ENCODE measurements around the gene STAB2. TPM values are rescaled to one million over a fixed set of nuclear protein-coding genes. Genes with fewer than 3 reads are reported as not detected.

Gene STAB2
- total RNA-seq, 1 experiment from 2014 or later = not detected

GRCh38 chr12:103635419-103635818, 48.3 kb downstream of the STAB2 start:
- Histone ChIP-seq H3K4me1 (ENCODE audit: control insufficient read depth in 1 of 2, insufficient read depth in 2 of 2, low read length in 2 of 2) (peaks cover 0 to 4% of the 10 kb centered on the region in 2 experiments; a peak in 1 of 4 replicates), H2AFZ (ENCODE audit: low read depth, low read length, poor library complexity, severe bottlenecking) (no peak overlapping the region), H3K9me3 (ENCODE audit: control insufficient read depth in 1 of 2, insufficient read depth in 1 of 2, low read depth in 1 of 2, low read length in 2 of 2) (no peaks in the 10 kb centered on the region), H3K27ac (ENCODE audit: low read depth, low read length) (no peak overlapping the region), H4K20me1 (ENCODE audit: insufficient read depth) (no peaks in the 10 kb centered on the region), H3K4me2 (ENCODE audit: low read length) (no peak overlapping the region), H3K4me3 (replicated peaks in 1 of 2; ENCODE audit: low read depth in 1 of 2, low read length in 2 of 2) (no peak overlapping the region), H3K9me2 (ENCODE audit: insufficient read depth) (no peaks in the 10 kb centered on the region), H3K36me3 (ENCODE audit: control insufficient read depth in 1 of 2, insufficient read depth in 2 of 2, low read length in 2 of 2) (no peaks in the 10 kb centered on the region), H3K27me3 (ENCODE audit: insufficient read depth, low read length) (no peaks in the 10 kb centered on the region), H3K79me2 (ENCODE audit: insufficient read depth, low read length) (no peaks in the 10 kb centered on the region), H3K9ac (ENCODE audit: low read length) (no peak overlapping the region)
- no peak for DNase-seq (ENCODE audit: low read depth, low spot score)
- no peak for ATAC-seq
- BruUV-seq (replicated peaks) = no TSS peak
- intact Hi-C loops (cut with micrococcal nuclease) = loop anchor here (5.0 kb wide), 1 partner anchor 62 kb away; no protein-coding TSS in a partner anchor
- TF ChIP-seq, protein P1, sequence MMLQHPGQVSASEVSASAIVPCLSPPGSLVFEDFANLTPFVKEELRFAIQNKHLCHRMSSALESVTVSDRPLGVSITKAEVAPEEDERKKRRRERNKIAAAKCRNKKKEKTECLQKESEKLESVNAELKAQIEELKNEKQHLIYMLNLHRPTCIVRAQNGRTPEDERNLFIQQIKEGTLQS (IDR thresholded peaks at IDR 0.05) = no peak
- TF ChIP-seq MAX (IDR thresholded peaks at IDR 0.05) (no peak), FOSL1 (IDR thresholded peaks at IDR 0.05; ENCODE audit: low read depth) (no peak), CEBPB (IDR thresholded peaks at IDR 0.05; ENCODE audit: low read depth) (no peak), ZBTB33 (IDR thresholded peaks at IDR 0.05; ENCODE audit: extremely low read depth, insufficient replicate concordance, low read length) (no peak), JUND (IDR thresholded peaks at IDR 0.05) (no peak), YY1 (IDR thresholded peaks at IDR 0.05; ENCODE audit: extremely low read depth, insufficient replicate concordance, low read depth, low read length) (no peak), RAD21 (IDR thresholded peaks at IDR 0.05; ENCODE audit: low read depth) (no peak), POLR2AphosphoS5 (IDR thresholded peaks at IDR 0.05; ENCODE audit: low read depth, low read length) (no peak), ELF1 (IDR thresholded peaks at IDR 0.05; ENCODE audit: borderline replicate concordance, low read depth) (no peak), ZNF274 (IDR thresholded peaks at IDR 0.05; ENCODE audit: low read depth, low read length) (no peak), EGR1 (IDR thresholded peaks at IDR 0.05; ENCODE audit: low read depth) (no peak), EZH2phosphoT487 (IDR thresholded peaks at IDR 0.05; ENCODE audit: borderline replicate concordance) (no peak), POLR2A (IDR thresholded peaks at IDR 0.05; ENCODE audit: borderline replicate concordance, extremely low read depth, insufficient read depth, insufficient read length) (no peak)
- TF ChIP-seq, protein P2, sequence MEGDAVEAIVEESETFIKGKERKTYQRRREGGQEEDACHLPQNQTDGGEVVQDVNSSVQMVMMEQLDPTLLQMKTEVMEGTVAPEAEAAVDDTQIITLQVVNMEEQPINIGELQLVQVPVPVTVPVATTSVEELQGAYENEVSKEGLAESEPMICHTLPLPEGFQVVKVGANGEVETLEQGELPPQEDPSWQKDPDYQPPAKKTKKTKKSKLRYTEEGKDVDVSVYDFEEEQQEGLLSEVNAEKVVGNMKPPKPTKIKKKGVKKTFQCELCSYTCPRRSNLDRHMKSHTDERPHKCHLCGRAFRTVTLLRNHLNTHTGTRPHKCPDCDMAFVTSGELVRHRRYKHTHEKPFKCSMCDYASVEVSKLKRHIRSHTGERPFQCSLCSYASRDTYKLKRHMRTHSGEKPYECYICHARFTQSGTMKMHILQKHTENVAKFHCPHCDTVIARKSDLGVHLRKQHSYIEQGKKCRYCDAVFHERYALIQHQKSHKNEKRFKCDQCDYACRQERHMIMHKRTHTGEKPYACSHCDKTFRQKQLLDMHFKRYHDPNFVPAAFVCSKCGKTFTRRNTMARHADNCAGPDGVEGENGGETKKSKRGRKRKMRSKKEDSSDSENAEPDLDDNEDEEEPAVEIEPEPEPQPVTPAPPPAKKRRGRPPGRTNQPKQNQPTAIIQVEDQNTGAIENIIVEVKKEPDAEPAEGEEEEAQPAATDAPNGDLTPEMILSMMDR (IDR thresholded peaks at IDR 0.05 in 2 of 3, conservative IDR thresholded peaks at IDR 0.05 in 1 of 3; ENCODE audit: borderline replicate concordance in 1 of 3, insufficient read depth in 1 of 3, low read depth in 2 of 3, low read length in 2 of 3) = no peak
- POLR2A ChIA-PET = no interaction called here
- CTCF ChIA-PET = no interaction called here
- RAD21 ChIA-PET (ENCODE audit: low non-redundant PET in 1 of 2, low total read pairs in 2 of 2, uncharacterized antibody in 2 of 2, unreplicated experiment in 2 of 2) = no interaction called here
